Testis (tissue), 3 donors: Measurements from ENCODE around the gene STK38. TPM values are rescaled to one million over a fixed set of nuclear protein-coding genes. Genes with fewer than 3 reads are reported as not detected.

Source experiments
- DNase-seq: peaks from one replicate; pipeline ENCODE4 v3.0.0-alpha.2; 2019
- H3K27ac ChIP-seq, 2 donors: fragments of 200-600 bp; sonication (generic); one replicate each; pipeline ENCODE4 v1.5.1; 2019
- H3K27me3 ChIP-seq: fragments of 200-600 bp; sonication (generic); one replicate; pipeline ENCODE4 v1.5.1; 2019
- H3K36me3 ChIP-seq: fragments of 200-600 bp; sonication (generic); one replicate; pipeline ENCODE4 v1.5.1; 2017; ENCODE audit warnings: low read depth; ENCODE audit errors: missing control alignments
- H3K4me1 ChIP-seq: fragments of 200-600 bp; sonication (generic); one replicate; pipeline ENCODE4 v1.5.1; 2019
- H3K4me3 ChIP-seq, 2 donors: fragments of 200-600 bp; sonication (generic); one replicate each; pipeline ENCODE4 v1.5.1; 2017 to 2019
- H3K9me3 ChIP-seq: fragments of 200-600 bp; sonication (generic); one replicate; pipeline ENCODE4 v1.5.1; 2017
- CTCF ChIP-seq, 3 experiments: fragments of 450-650 bp in 2 of 3; fragments of 200-600 bp in 1 of 3; sonication (generic) in 1 of 3; IDR thresholded peaks; one replicate each; pipeline ENCODE4 v1.5.1; 2016 to 2019; ENCODE audit warnings: antibody characterized with exemption in 3 of 3, mild to moderate bottlenecking in 2 of 3, moderate library complexity in 1 of 3
- POLR2A ChIP-seq: fragments of 450-650 bp; IDR thresholded peaks from one replicate; pipeline ENCODE4 v1.6.1; 2017; ENCODE audit warnings: antibody characterized with exemption, mild to moderate bottlenecking, moderate library complexity
- WGBS, 2 donors: methylation state at CpG; one replicate each; pipeline ENCODE4 v1.1.5; 2018; 5-methylcytosine and 5-hydroxymethylcytosine counted together
- intact Hi-C: fragments of 100-400 bp; cut with DNase I; formaldehyde crosslinking; loops from one replicate; pipeline ENCODE4 v1.15.1; 2023; ENCODE audit warnings: low total_unique reads
- polyA plus RNA-seq: library from polyadenylated mRNA; stranded (reverse); fragments of 350-450 nt; fragmentation: Illumina TruSeq; extraction: RNeasy Lipid Tissue Mini Kit (QIAGEN cat#74804); gene quantifications from one replicate; pipeline ENCODE4 v1.2.3, GENCODE V29; 2014; ENCODE audit warnings: low read depth, low replicate concordance; ENCODE audit not compliant: insufficient read depth
- total RNA-seq, 2 donors: library from RNA; depleted of rRNA; stranded (reverse); fragments of >200 nt; gene quantifications; one replicate each; pipeline ENCODE4 v1.2.3, GENCODE V29; 2016

Gene STK38
- total and polyA plus RNA-seq, 3 donors from 2014 or later = 20.4 to 23.9 (median 22.0) TPM

DNA sequence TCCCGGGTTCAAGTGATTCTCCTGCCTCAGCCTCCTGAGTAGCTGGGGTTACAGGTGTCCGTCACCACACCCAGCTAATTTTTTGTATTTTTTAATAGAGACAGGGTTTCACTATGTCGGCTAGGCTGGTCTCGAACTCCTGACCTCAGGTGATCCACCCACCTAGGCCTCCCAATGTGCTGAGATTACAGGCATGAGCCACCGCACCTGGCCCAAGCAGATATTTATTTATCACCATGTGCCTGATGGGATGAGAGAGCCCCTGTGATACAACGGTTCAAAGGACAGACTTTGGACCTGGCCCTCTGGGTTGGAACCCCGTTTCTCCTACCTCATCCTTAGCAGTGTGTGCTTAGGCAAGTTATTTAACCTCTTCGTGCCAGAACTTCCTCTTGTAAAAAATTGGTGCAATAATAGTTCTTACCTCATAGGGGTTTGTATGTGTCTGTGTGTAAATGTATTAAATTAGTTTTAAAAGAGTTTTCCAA lies 19.2 kb upstream of the STK38 start:
- Histone ChIP-seq H3K27me3 (no peaks in the 10 kb centered on the region), H3K4me3 (no peak overlapping the region), H3K9me3 (no peaks in the 10 kb centered on the region), H3K36me3 (no peaks in the 10 kb centered on the region), H3K4me1 (no peaks in the 10 kb centered on the region), H3K27ac (no peak overlapping the region)
- 85 to 90% methylated on average over 8 of the region's 8 CpGs for WGBS, 2 donors
- TF ChIP-seq POLR2A (no peak), CTCF (IDR thresholded peaks at IDR 0.05) (no peak)
- intact Hi-C loops = no loop called here
- no peak for DNase-seq

DNA sequence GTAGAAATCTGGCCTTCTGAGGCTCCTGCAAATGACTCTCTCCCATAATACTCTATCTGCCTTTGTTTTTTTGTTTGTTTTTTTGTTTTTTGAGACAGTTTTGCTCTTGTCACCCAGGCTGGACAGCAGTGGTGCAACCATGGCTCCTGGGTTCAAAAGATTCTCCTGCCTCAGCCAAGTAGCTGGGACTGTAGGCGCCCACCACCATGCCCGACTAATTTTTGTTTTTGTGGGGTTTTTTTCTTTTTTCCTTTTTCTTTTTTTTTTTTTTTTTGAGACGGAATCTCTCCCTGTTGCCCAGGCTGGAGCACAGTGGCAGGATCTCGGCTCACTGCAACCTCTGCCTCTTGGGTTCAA lies 16.6 kb upstream of the STK38 start:
- intact Hi-C loops = no loop called here
- DNase-seq = no peak
- TF ChIP-seq CTCF (IDR thresholded peaks at IDR 0.05) (no peak), POLR2A (no peak)
- Histone ChIP-seq H3K27ac (no peak overlapping the region), H3K36me3 (no peaks in the 10 kb centered on the region), H3K4me3 (no peak overlapping the region), H3K27me3 (no peaks in the 10 kb centered on the region), H3K9me3 (no peaks in the 10 kb centered on the region), H3K4me1 (no peaks in the 10 kb centered on the region)
- WGBS, 2 donors = 84 to 85% methylated on average over 4 of the region's 4 CpGs

- Histone ChIP-seq H3K9me3 (no peaks in the 10 kb centered on the region), H3K27me3 (no peaks in the 10 kb centered on the region), H3K4me3 (no peak overlapping the region), H3K27ac (no peak overlapping the region), H3K36me3 (no peaks in the 10 kb centered on the region), H3K4me1 (no peaks in the 10 kb centered on the region)
- TF ChIP-seq CTCF (IDR thresholded peaks at IDR 0.05) (no peak), POLR2A (no peak)
- intact Hi-C loops = no loop called here
- WGBS, 2 donors = 70 to 73% methylated on average over 3 of the region's 3 CpGs
- no peak for DNase-seq
These were observed 16.1 kb upstream of the STK38 start for GRCh38 chr6:36563237-36563927.

DNA sequence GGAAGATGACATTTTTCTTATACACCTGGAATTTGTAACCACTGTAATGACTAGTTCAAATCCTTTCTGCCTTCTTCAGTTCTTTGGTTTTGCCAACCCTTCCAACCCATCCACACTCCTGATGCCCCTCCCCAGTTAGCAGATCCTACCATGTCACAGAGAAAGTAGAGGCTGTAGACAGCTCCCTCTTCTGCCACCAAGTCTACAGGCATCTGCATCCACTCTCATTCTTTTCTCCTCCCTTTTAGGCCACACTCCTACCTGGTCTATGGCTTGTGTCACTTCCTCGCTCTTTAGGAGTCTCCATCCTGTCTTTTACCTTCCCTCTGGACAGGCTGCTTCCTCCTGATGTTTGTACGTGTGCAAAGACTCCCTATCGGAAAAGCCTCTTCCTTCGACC lies 13.5 kb upstream of the STK38 start:
- intact Hi-C loops = no loop called here
- TF ChIP-seq CTCF (IDR thresholded peaks at IDR 0.05) (no peak), POLR2A (no peak)
- DNase-seq = no peak
- no peak overlapping the region for H3K4me3 ChIP-seq
- H3K36me3 ChIP-seq = no peaks in the 10 kb centered on the region
- no peak overlapping the region for H3K27ac ChIP-seq
- no peaks in the 10 kb centered on the region for H3K4me1 ChIP-seq
- no peaks in the 10 kb centered on the region for H3K27me3 ChIP-seq
- 96 to 100% methylated on average over 4 of the region's 4 CpGs for WGBS, 2 donors
- H3K9me3 ChIP-seq = no peaks in the 10 kb centered on the region
